B cell (primary cell): ENCODE data around the gene EPSTI1. TPM values are rescaled to one million over a fixed set of nuclear protein-coding genes. Genes with fewer than 3 reads are reported as not detected.

Experiments used
- ATAC-seq: fragments of 200-7000 bp; cut with Tn5 transposase; one replicate; pipeline ENCODE4 v1.10.0; 2021; ENCODE audit warnings: low read depth, mild to moderate bottlenecking, moderate number of reproducible peaks, moderate library complexity
- CTCF ChIA-PET: fragments of 350-600 bp; sonication (Branson Sonifier 250); formaldehyde crosslinking; loops from one replicate; lab custom pipeline; 2021; ENCODE audit warnings: antibody characterized with exemption, inconsistent platforms; lab: Charles Lee
- POLR2A ChIA-PET: fragments of 350-600 bp; sonication (Branson Sonifier 250); formaldehyde crosslinking; loops from one replicate; lab custom pipeline; 2021; ENCODE audit warnings: antibody characterized with exemption; lab: Charles Lee
- DNase-seq: peaks from one replicate; pipeline ENCODE4 v3.0.0; 2013
- H2AFZ ChIP-seq: 2 replicates; pipeline ENCODE4 v1.6.1; 2012; ENCODE audit warnings: mild to moderate bottlenecking, low read depth, low read length; ENCODE audit not compliant: insufficient read depth, poor library complexity, severe bottlenecking
- H3K27ac ChIP-seq, 2 donors: 1 replicate in 1 of 2; 2 replicates in 1 of 2; pipeline ENCODE4 v1.5.1; 2012 to 2013; ENCODE audit warnings: low read length in 2 of 2, mild to moderate bottlenecking in 2 of 2, moderate library complexity in 1 of 2
- H3K27me3 ChIP-seq, 4 experiments: fragments of 200-600 bp in 1 of 4; sonication (generic) in 1 of 4; replicated peaks in 1 of 4; 1 replicate in 2 of 4; 2 replicates in 2 of 4; pipeline versions ENCODE4 v1.6.1 to v1.7.0; 2013 to 2016; ENCODE audit warnings: low read length in 3 of 4, mild to moderate bottlenecking in 2 of 4, mixed read lengths in 1 of 4, moderate library complexity in 1 of 4; ENCODE audit not compliant: insufficient read depth in 4 of 4, control insufficient read depth in 3 of 4; ENCODE audit errors: control extremely low read depth in 1 of 4
- H3K36me3 ChIP-seq, 2 experiments: replicated peaks in 1 of 2; 1 replicate in 1 of 2; 2 replicates in 1 of 2; pipeline versions ENCODE4 v1.6.1 to v1.7.1; 2013; ENCODE audit warnings: low read length in 1 of 2; ENCODE audit not compliant: insufficient read depth in 2 of 2, control insufficient read depth in 1 of 2; ENCODE audit errors: control extremely low read depth in 1 of 2, extremely low read depth in 1 of 2
- H3K4me1 ChIP-seq, 2 donors: fragments of 200-600 bp in 1 of 2; sonication (generic) in 1 of 2; 1 replicate in 1 of 2; 2 replicates in 1 of 2; pipeline versions ENCODE4 v1.5.1 to v1.6.1; 2013 to 2017; ENCODE audit warnings: low read length in 2 of 2; ENCODE audit not compliant: control insufficient read depth in 2 of 2, insufficient read depth in 2 of 2
- H3K4me2 ChIP-seq: replicated peaks from 2 replicates; pipeline ENCODE3; 2012; ENCODE audit warnings: mild to moderate bottlenecking, low read depth, low read length; ENCODE audit not compliant: poor library complexity, severe bottlenecking
- H3K4me3 ChIP-seq, 5 experiments: fragments of 200-600 bp in 1 of 5; sonication (generic) in 1 of 5; 1 replicate in 3 of 5; 2 replicates in 2 of 5; pipeline versions ENCODE4 v1.5.1 to v1.7.0; 2011 to 2016; ENCODE audit warnings: low read length in 4 of 5, mild to moderate bottlenecking in 4 of 5, low read depth in 2 of 5, control low read depth in 1 of 5, moderate library complexity in 1 of 5; ENCODE audit not compliant: insufficient read depth in 1 of 5; ENCODE audit errors: control extremely low read depth in 1 of 5, extremely low read depth in 1 of 5
- H3K79me2 ChIP-seq: fragments of 200-600 bp; sonication (generic); one replicate; pipeline ENCODE4 v1.6.0; 2016; ENCODE audit warnings: low read length; ENCODE audit not compliant: control insufficient read depth, insufficient read depth
- H3K9ac ChIP-seq: fragments of 200-600 bp; sonication (generic); 2 replicates; pipeline ENCODE4 v1.6.1; 2017; ENCODE audit warnings: mild to moderate bottlenecking, low read length, moderate library complexity
- H3K9me3 ChIP-seq, 3 donors: one replicate each; pipeline versions ENCODE4 v1.6.1 to v1.7.1; 2013; ENCODE audit warnings: low read length in 2 of 3; ENCODE audit not compliant: control insufficient read depth in 2 of 3, insufficient read depth in 1 of 3; ENCODE audit errors: control extremely low read depth in 1 of 3
- H4K20me1 ChIP-seq: 2 replicates; pipeline ENCODE4 v1.6.0; 2012; ENCODE audit warnings: mild to moderate bottlenecking, low read length; ENCODE audit not compliant: insufficient read depth, control insufficient read depth, poor library complexity, severe bottlenecking
- H3K27ac Mint-ChIP-seq: one replicate; pipeline ENCODE4 v1.8.0; 2021; ENCODE audit warnings: mixed read lengths
- H3K27me3 Mint-ChIP-seq: one replicate; pipeline ENCODE4 v1.8.0; 2021; ENCODE audit warnings: mixed read lengths
- H3K4me1 Mint-ChIP-seq: one replicate; pipeline ENCODE4 v1.8.0; 2021; ENCODE audit warnings: mixed read lengths
- H3K4me3 Mint-ChIP-seq: one replicate; pipeline ENCODE4 v1.8.0; 2021; ENCODE audit warnings: mixed read lengths
- H3K9me3 Mint-ChIP-seq: one replicate; pipeline ENCODE4 v1.8.0; 2022; ENCODE audit warnings: mixed read lengths; ENCODE audit not compliant: insufficient read depth
- CTCF ChIP-seq: fragments of 200-600 bp; IDR thresholded peaks from one replicate; pipeline ENCODE4 v1.8.0; 2022; ENCODE audit warnings: antibody characterized with exemption, mild to moderate bottlenecking
- EZH2 ChIP-seq: IDR thresholded peaks from 2 replicates; pipeline ENCODE4 v1.6.1; 2012; ENCODE audit warnings: borderline replicate concordance, low read depth, mild to moderate bottlenecking, moderate library complexity, low read length; ENCODE audit not compliant: insufficient read depth, poor library complexity, severe bottlenecking
- whole genome bisulfite sequencing: methylation state at CpG from one replicate; pipeline ENCODE4 v1.1.5; 2013; ENCODE audit warnings: missing lambda C conversion rate; ENCODE audit not compliant: insufficient coverage; 5-methylcytosine and 5-hydroxymethylcytosine counted together
- intact Hi-C: fragments of 100-400 bp; cut with micrococcal nuclease; formaldehyde crosslinking; loops from one replicate; pipeline ENCODE4 v1.10.0; 2022
- polyA plus RNA-seq: library from polyadenylated mRNA; depleted of rRNA; stranded (reverse); fragments of >200 nt; gene quantifications from 2 replicates; pipeline ENCODE4 v1.2.3, GENCODE V29; 2012
- total RNA-seq, 2 donors: library from RNA; stranded (reverse); fragments of 120-200 nt in 1 of 2; gene quantifications; 1 replicate in 1 of 2; 2 replicates in 1 of 2; pipeline versions ENCODE4 v1.2.3 to v1.2.4, GENCODE V29; 2013 to 2022

The EPSTI1 gene
- total and polyA plus RNA-seq, 2 donors (not counting 1 experiment from before 2014, with no cell fraction given) = 13.4 to 41.8 TPM

DNA sequence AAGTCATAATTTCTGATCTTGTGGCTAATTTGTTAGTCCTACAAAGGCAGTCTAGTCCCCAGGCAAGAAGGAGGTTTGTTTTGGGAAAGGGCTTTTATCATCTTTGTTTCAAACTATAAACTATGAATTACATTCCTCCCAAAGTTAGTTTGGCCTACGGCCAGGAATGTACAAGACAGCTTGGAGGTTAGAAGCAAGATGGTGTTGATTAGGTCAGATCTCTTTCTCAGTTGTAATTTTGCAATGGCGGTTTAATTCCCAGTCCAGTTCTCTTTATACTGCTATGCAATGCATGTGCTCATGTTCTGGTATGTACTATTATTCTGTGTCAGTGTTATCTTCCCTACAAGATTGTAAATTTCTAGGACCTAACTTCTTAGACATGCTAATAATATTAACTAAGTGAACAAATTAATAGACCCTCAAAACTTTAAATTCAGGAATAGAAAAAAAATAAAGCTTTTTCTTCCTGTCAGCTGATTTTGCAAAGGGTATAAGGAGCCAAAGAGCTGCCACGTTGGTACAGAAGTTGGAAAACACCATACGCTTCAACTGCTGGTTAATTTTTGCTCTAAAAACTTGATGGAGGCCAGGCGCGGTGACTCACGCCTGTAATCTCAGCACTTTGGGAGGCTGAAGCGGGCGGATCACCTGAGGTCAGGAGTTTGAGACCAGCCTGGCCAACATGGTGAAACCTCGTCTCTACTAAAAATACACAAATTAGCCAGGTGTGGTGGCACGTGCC lies 30.1 kb upstream of the EPSTI1 start:
- Histone ChIP-seq H3K9ac (no peak overlapping the region), H3K4me1 (peaks cover 25 to 26% of the 10 kb centered on the region in 2 donors), H3K27me3 (no peaks in the 10 kb centered on the region), H3K4me2 (no peak overlapping the region), H3K36me3 (no peaks in the 10 kb centered on the region), H3K4me3 (no peak overlapping the region), H4K20me1 (no peaks in the 10 kb centered on the region), H3K9me3 (no peaks in the 10 kb centered on the region), H3K79me2 (peaks cover 42% of the 10 kb centered on the region), H2AFZ (no peak overlapping the region), H3K27ac (no peak overlapping the region)
- intact Hi-C loops = loop anchor here (2.0 to 10.0 kb wide), 4 partner anchors 23 to 63 kb away; no protein-coding TSS in a partner anchor
- 100% methylated on average over 8 of the region's 11 CpGs for WGBS
- Mint-ChIP-seq H3K4me3 (peak overlapping the region; percentile 27), H3K27me3 (no peaks in the 10 kb centered on the region), H3K9me3 (no peaks in the 10 kb centered on the region), H3K4me1 (peaks cover 31% of the 10 kb centered on the region), H3K27ac (no peak overlapping the region)
- POLR2A ChIA-PET = interaction anchor here (1.0 to 2.7 kb wide), 2 partner anchors 30 to 64 kb away, joined by 3 to 19 read pairs; partner anchors contain the start of gene EPSTI1
- ATAC-seq (no peak), DNase-seq (no peak)
- TF ChIP-seq CTCF (no peak), EZH2 (no peak)
- CTCF ChIA-PET = interaction anchor here (0.7 to 3.8 kb wide), 11 partner anchors 8 to 62 kb away, joined by 3 to 24 read pairs (median 6); partner anchors contain the start of gene EPSTI1

- Histone ChIP-seq H3K9me3 (no peaks in the 10 kb centered on the region), H3K4me2 (no peak overlapping the region), H3K36me3 (no peaks in the 10 kb centered on the region), H3K9ac (no peak overlapping the region), H2AFZ (peak overlapping the region; percentile 1), H3K27ac (no peak overlapping the region), H3K4me1 (peaks cover 20 to 22% of the 10 kb centered on the region in 2 donors), H3K27me3 (no peaks in the 10 kb centered on the region), H4K20me1 (no peaks in the 10 kb centered on the region), H3K4me3 (no peak overlapping the region), H3K79me2 (peaks cover 30% of the 10 kb centered on the region)
- Mint-ChIP-seq H3K27me3 (no peaks in the 10 kb centered on the region), H3K27ac (no peak overlapping the region), H3K4me3 (no peak overlapping the region), H3K9me3 (no peaks in the 10 kb centered on the region), H3K4me1 (peaks cover 23% of the 10 kb centered on the region)
- TF ChIP-seq EZH2 (no peak), CTCF (no peak)
- WGBS = no CpG with 5 or more reads among the region's 1 CpG
- no peak for DNase-seq
- POLR2A ChIA-PET = no interaction called here
- ATAC-seq = no peak
- CTCF ChIA-PET = no interaction called here
- intact Hi-C loops = loop anchor here (10.0 kb wide), 1 partner anchor 64 kb away; no protein-coding TSS in a partner anchor
Observed at GRCh38 chr13:43020794-43021193, 28.8 kb upstream of the EPSTI1 start.
